Erythroblast (primary cell): ENCODE measurements around the gene FYB1.
"Not testable (repeated sequence)": the region's sequence is repeated elsewhere in the genome, so short reads cannot be mapped to it uniquely, and the experiment has no call there.

Experiments used
- DNase-seq, 2 experiments: peaks; one replicate each; lab custom pipeline; 2025; lab: John Stamatoyannopoulos, UW
- GATA1 ChIP-seq: IDR thresholded peaks from 2 replicates; pipeline ENCODE4 v1.6.1; 2011; ENCODE audit warnings: low read depth, mild to moderate bottlenecking, control low read depth, low read length, moderate library complexity
- POLR2A ChIP-seq: IDR thresholded peaks from 2 replicates; pipeline ENCODE4 v1.6.1; 2011; ENCODE audit warnings: mild to moderate bottlenecking, low read length

FYB1 gene

DNA sequence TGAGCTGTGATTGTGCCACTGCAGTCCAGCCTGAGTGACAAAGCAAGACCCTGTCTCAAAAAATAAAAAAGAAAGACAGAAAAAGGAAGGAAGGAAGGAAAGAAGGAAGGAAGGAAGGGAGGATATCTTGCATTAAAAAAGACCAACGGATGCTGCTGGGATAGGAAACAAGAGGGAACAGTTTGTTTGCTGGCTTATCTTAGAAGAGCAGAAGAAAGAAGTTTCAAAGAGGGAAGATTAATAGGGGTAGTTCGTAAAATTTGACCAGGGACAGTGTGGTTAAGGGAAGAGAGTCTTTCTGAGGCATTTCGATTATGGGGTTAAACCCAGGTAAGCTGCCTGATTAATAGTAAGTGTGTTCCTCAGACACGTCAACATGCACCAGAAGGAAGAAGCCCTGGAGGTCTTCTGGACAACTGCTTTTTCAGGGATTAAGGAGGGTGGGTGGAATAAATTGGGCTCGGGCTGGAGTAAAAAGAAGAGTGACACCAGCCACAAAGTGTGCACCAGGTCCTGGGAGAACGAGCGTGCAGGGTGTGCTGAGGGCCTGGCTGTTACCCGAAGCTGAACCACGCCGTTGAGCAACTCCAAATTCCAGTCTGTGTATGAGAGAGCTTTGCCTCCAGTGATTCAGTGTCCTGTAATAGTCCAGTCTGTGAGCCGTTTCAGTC is 24.8 kb downstream of the FYB1 start:
- DNase-seq = peak in 1 of 2 experiments; percentile 10
- no peak for TF ChIP-seq GATA1
- no peak for TF ChIP-seq POLR2A

DNA sequence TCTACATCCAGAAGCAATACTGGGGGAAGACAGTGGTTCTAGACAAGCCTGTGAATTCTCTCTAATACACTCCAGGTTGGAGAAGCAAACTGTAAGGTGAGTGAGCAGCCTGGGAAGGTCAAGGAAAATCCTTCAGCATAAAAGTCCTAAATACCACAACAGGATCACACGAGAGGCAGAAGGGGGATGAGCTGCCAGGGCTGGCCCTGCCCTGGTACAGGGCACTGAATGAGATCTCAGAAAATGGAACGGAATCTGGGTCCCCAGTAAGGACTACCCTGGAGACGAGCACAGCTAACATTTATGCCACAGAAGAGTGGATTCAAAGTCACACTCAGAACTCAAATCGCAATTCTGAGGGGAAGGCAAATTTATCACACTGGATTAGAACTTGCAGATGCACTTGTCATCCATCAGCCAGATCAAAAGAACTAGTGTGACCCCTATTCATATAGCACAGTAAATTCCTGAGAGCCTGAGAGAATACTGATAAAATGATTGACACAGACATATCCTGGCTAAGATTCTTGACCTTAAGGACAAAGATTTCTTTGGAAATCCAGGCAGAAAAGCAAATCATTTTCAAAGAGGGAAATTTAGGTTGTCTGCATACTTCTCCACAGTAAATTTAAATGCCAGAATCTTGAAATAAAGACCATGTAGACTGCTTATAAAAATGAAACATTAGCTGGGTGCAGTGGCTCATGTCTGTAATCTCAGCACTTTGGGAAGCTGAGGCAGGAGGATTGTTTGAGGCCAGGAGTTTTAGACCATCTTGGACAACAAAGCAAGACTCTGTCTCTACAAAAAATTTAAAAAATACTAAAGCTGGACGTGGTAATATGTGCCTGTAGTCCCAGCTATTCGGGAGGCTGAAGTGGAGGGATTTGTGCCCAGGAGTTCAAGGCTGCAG is 25.6 kb downstream of the FYB1 start:
- TF ChIP-seq GATA1 = no peak
- TF ChIP-seq POLR2A = no peak
- DNase-seq = no peak

DNA sequence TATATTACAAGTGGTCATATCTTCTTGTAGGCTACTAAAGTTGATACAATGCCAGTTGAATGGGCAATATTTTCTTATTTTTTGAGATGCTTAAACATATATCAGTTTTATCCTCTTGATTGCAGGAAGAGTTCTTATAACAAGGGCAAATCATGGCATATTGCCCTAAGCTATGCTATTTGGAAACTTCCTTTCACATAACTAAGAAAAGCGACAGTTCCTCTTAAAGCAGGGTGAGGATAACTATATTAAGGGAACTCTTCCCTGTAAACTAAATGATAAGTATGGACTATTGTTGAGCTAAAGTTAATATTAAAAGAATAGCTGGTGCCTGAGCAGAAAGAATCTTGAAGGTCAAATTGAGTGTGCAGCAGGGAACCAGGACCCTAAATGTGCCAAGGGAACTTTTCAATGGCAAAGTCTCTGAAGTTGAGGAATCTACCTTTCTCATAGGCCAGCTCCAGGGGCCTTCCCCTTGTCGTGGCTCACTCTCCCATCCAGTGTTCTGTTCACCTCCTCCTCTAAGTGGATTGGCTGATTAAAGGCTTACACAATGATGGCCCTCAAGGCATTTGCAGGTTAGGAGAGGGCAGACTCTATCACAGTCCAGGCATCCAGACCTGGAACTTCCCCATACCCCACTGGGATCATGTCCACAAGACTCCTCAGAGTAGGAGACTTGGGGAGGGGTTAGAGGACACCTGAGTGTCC is 26.8 kb downstream of the FYB1 start:
- no peak for TF ChIP-seq POLR2A
- no peak for TF ChIP-seq GATA1
- no peak for DNase-seq

DNA sequence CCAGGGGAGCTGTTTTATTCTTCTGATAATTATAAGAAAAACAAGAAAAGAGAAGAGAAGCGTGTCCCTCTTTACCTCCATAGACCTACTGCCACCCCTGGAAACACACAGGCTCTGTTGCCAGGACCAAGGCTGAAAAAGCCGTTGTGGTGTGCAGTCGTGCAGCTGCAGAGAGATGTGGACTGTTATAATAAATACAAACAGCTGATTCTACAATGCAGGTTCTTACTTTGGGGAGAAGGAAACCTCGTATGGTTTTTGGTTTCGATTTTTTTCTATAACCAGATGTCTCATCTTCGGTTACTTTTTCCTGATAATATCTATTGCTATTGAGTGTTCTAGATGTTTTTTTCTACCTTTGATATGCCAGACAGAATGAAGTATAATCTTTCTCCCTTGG is 28.1 kb downstream of the FYB1 start:
- DNase-seq = no peak
- TF ChIP-seq GATA1 (no peak), POLR2A (no peak)

DNA sequence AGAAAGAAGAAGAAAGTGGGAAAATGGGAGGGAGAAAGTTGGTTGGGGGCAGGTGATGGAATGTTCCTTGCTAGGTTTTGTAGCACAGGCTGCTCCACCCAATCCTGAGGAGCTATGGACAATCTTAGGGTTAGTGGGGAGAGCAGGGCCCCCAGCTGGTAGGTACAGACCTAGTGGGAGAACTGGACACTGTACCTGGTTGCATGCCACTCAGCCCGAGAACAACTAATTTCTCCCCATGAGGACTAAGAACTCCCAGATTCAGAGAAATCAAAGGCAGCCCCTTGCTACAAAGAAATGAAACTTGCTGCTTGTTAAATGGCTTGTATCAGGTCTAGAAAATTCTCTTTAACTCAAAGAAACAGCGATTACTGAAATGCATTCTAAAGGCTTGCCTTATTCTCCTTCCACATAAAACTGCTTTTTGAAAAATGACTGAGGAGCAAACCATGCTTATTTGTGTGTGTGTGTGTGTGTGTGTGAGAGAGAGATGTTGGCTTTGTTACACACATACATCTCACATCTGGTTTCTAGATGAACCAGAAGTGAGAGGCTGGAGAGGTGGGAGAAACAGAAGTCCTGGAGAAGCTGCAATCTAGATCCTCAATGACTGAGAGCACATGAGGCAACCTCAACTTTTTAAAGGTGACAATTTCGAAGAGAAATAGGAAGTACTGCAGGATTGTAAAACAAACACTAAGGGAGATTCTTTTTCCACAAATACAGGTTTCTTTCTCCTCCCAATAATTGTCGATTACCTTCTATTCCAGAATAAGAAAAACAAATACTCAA is 28.9 kb downstream of the FYB1 start:
- DNase-seq = no peak
- TF ChIP-seq POLR2A = no peak
- no peak for TF ChIP-seq GATA1

DNA sequence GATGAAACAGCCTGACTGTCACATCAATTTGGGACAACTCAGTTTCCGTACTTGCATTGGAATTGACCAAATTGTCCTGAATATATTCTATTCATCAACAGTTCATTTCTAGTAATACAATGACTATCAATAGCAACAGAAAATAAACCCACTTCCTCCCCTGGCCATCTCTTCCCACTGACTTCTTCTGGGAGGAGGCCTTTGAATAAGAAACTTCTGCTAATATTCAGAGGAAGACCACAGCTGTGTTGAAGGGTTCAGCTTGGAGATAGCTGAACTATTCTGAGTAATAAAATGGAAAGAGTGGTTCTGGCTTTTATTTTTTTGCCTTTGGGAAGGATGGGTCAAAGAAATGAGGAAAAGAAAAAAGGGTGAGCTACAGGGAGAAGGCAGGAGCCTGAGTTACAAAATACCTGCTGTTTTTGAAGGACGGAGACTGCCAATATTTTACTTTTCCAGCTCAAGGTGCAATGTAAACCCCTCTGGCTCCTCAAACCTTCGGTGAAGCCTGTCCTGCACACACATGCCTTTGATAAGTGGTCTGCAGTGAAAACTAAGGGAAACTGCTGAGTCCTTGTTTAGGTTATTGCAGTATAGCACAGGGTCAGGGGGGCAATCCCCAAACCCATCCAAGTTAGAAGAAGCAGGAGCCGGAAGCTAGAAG is 29.9 kb downstream of the FYB1 start:
- TF ChIP-seq GATA1 (no peak), POLR2A (no peak)
- no peak for DNase-seq

DNA sequence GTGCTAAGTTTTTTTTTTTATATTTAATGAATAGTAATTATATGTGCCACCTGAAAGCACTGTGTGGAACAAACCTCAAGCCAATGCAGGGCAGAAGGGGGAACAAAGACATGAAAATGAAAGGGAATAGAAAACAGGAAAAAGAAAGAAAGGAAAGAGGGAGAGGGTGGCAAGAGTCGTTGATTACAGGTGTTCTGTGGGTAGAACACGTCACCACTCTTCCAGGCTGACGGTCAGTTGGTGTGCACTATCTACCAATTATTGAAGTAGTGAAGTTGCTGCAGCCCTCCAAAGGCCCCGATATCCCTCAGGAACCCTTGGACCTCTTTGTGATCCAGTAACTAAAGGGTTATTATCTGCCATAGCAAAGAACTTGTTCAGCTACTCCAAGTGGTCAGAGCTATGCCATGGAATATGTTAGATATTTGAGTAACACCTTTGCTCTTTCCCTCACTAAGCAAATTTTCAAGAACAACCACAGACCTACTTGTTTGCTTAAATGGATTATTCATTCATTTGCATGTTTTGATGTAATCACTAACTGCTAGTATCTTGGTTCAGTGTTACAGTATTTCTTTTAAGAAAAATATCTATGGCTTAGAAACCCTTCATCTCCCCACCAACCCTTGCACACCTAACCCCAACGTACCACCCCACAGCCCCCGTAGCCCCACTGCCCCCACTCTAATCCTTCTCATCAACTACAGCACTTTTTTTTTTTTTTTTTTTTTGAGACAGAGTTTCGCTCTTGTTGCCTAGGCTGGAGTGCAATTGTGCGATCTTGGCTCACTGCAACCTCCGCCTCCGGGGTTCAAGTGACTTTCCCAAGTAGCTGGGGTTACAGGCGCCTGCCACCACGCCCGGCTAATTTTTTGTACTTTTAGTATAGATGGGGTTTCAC is 31.3 kb downstream of the FYB1 start:
- no peak for DNase-seq

DNA sequence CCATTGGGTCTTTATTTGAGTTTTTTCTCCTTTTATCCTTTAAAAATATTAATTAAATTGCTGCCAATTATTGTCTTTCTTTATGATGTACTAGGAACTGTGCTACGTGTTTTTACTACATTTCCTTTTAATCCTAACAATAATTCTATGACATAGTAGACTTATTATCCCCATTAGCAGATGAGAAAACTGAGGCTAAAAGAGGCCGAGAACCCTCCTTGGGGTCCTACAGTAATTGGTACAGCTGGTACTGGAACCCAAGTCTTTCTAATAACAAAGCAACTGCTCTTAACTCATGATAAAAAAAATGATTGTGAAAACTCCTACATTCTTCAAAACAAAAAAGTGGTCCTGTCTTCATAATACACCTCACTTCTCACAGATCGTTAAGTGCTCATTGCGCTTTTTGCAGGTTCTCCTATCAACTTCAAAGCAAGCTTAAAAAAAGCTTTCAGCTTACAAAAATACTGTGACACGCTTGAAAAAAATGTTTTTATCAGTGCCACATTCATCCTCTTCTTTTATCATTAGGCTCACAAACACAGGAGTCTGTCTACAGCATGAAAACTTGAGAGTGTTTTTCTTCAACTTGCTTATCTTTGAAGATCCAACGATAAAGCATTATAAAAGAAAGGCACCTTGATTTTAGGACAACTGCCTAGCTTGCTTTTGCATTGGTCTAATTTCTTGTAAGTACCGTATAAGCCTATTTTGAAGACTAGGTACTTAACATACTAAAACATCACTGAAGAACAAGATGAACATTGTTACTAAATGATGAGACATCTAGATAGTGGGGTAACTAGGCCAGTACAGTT is 32.4 kb downstream of the FYB1 start:
- DNase-seq = peak; percentile 6 to 56
- no peak for TF ChIP-seq POLR2A
- TF ChIP-seq GATA1 = no peak

More for the DNA sequence above, 31.3 kb downstream of the FYB1 start:
- TF ChIP-seq POLR2A (no peak), GATA1 (no peak)

DNA sequence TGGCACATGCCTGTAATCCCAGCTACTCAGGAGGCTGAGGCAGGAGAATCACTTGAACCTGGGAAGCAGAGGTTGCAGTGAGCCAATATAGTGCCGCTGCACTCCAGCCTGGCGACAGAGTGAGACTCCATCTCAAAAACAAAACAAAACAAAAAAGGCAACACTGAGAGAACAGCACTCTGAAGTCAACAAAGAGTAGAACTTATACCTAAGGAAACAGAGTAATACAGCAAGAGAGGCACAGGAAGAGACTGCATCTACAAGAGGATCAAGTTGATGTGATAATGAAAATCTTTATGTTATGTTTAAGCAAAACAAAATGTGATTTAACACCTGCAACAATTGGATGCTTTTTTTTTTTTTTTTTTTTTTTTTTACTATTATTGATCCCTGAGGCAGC is 33.1 kb downstream of the FYB1 start:
- DNase-seq = no peak
- no peak for TF ChIP-seq GATA1
- TF ChIP-seq POLR2A = no peak

DNA sequence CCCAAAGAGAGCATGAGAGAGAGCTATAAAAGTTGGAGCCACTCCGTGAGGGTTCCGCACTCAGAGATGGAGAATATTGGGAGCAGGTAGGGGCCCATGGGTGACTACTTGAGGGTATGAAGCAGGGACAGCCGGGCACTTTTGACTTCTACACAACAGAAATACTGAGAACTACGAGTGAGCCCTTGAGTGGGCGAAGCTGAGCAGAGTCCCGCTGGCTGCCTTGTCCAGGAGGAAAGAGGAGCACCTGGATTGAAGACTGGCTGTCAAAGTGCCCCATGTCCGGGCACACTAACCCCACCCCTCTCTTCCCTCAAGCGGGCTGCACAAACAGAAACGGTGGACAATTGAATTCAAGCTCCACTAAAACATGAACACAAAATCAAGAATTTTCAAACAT is 33.6 kb downstream of the FYB1 start:
- no peak for DNase-seq
- no peak for TF ChIP-seq GATA1
- TF ChIP-seq POLR2A = no peak

DNA sequence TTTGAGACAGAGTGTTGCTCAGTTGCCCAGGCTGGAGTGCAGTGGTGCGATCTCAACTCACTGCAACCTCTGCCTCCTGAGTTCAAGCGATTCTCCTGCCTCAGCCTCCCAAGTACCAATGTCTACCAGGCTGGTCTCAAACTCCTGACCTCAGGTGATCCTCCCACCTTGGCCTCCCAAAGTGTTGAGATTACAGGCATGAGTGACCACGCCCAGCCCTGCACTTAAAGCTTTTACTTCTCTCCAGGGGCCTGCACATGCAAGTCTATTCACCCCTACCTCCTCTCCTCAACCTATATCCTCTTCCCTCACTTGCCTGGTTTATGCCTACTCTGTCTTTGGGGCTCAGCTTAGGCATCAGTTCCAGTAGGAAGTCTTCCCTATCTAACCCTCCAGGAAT is 39.8 kb downstream of the FYB1 start:
- not testable (repeated sequence) for DNase-seq
